CD4-positive, alpha-beta T cell treated with Interleukin-6 for 4 hours (primary cell): ENCODE results near the gene KIN.
A peak's percentile ranks its signal among the peaks of the same experiment; 100 is the strongest.
"Not testable (repeated sequence)": the region's sequence is repeated elsewhere in the genome, so short reads cannot be mapped to it uniquely, and the experiment has no call there.

Source experiments
- DNase-seq: peaks from one replicate; pipeline ENCODE4 v3.0.0-alpha.2; 2020; ENCODE audit warnings: mixed read lengths

Gene KIN

GRCh38 chr10:7794251-7795026 is 6.6 kb upstream of the KIN start:
- no peak for DNase-seq

- DNase-seq = no peak
Observed at GRCh38 chr10:7792541-7792940, 4.7 kb upstream of the KIN start.

GRCh38 chr10:7789390-7789789 is 1.6 kb upstream of the KIN start:
- no peak for DNase-seq

GRCh38 chr10:7788639-7789286 is 970 bp upstream of the KIN start:
- DNase-seq = peak; percentile 3

- no peak for DNase-seq
Observed at GRCh38 chr10:7787150-7787856, 490 bp downstream of the KIN start.

GRCh38 chr10:7786430-7786829 is 1.4 kb downstream of the KIN start:
- no peak for DNase-seq

- not testable (repeated sequence) for DNase-seq
Observed at GRCh38 chr10:7782194-7782593, 5.6 kb downstream of the KIN start.

GRCh38 chr10:7776777-7777176 is 11.0 kb downstream of the KIN start:
- DNase-seq = no peak

- DNase-seq = no peak
Observed at GRCh38 chr10:7773845-7774801, 13.7 kb downstream of the KIN start.

GRCh38 chr10:7768417-7768816 is 19.4 kb downstream of the KIN start:
- DNase-seq = no peak

- DNase-seq = no peak
Observed at GRCh38 chr10:7767209-7767608, 20.6 kb downstream of the KIN start.

GRCh38 chr10:7766241-7766640 is 21.6 kb downstream of the KIN start:
- no peak for DNase-seq

- DNase-seq = no peak
Observed at GRCh38 chr10:7763929-7764328, 23.9 kb downstream of the KIN start.

GRCh38 chr10:7756360-7756992 is 31.3 kb downstream of the KIN start:
- DNase-seq = peak; percentile 6

- no peak for DNase-seq
Observed at GRCh38 chr10:7755103-7755502, 32.7 kb downstream of the KIN start.

- no peak for DNase-seq
Observed at GRCh38 chr10:7752251-7752650, 35.5 kb downstream of the KIN start.

GRCh38 chr10:7750222-7750621 is 37.6 kb downstream of the KIN start:
- no peak for DNase-seq

- DNase-seq = not testable (repeated sequence)
Observed at GRCh38 chr10:7748637-7749036, 39.2 kb downstream of the KIN start.

- no peak for DNase-seq
Observed at GRCh38 chr10:7744307-7744706, 43.5 kb downstream of the KIN start.

- no peak for DNase-seq
Observed at GRCh38 chr10:7738536-7739407, 49.0 kb downstream of the KIN start.

- DNase-seq = no peak
Observed at GRCh38 chr10:7734821-7735220, 53.0 kb downstream of the KIN start.
